ENCODE data around the gene AP3S2.

Gene AP3S2

GRCh38 chr15:89809787-89810148, 84.0 kb downstream of the AP3S2 start:
- no peak overlapping the region for H3K4me2 ChIP-seq
- no peak overlapping the region for H3K4me3 ChIP-seq (IDR thresholded peaks at IDR 0.05; ENCODE audit: insufficient read depth, low read depth, low read length)
- no peaks in the 10 kb centered on the region for H4K20me1 ChIP-seq (ENCODE audit: insufficient read depth)
- H3K27ac ChIP-seq, result no peak overlapping the region
- no peaks in the 10 kb centered on the region for H3K4me1 ChIP-seq (ENCODE audit: low read depth, poor library complexity, severe bottlenecking)
- no peaks in the 10 kb centered on the region for H3K79me2 ChIP-seq (ENCODE audit: insufficient read depth, low read depth)
- no peak for TF ChIP-seq CTCF (conservative IDR thresholded peaks at IDR 0.05; ENCODE audit: low read depth, low read length)
- H3K36me3 ChIP-seq (ENCODE audit: insufficient read depth), result no peaks in the 10 kb centered on the region
- H2AFZ ChIP-seq (ENCODE audit: low read depth), result no peak overlapping the region
- H3K9ac ChIP-seq, result no peak overlapping the region
- no peaks in the 10 kb centered on the region for H3K27me3 ChIP-seq (ENCODE audit: insufficient read depth, low read depth)

- Histone ChIP-seq H4K20me1 (ENCODE audit: insufficient read depth) (no peaks in the 10 kb centered on the region), H2AFZ (ENCODE audit: low read depth) (no peak overlapping the region), H3K4me1 (ENCODE audit: low read depth, poor library complexity, severe bottlenecking) (no peaks in the 10 kb centered on the region), H3K9ac (no peak overlapping the region), H3K36me3 (ENCODE audit: insufficient read depth) (no peaks in the 10 kb centered on the region), H3K4me3 (IDR thresholded peaks at IDR 0.05; ENCODE audit: insufficient read depth, low read depth, low read length) (no peak overlapping the region), H3K27me3 (ENCODE audit: insufficient read depth, low read depth) (no peaks in the 10 kb centered on the region), H3K4me2 (no peak overlapping the region), H3K79me2 (ENCODE audit: insufficient read depth, low read depth) (no peaks in the 10 kb centered on the region), H3K27ac (no peak overlapping the region)
- TF ChIP-seq CTCF (conservative IDR thresholded peaks at IDR 0.05; ENCODE audit: low read depth, low read length), result no peak
Observed at GRCh38 chr15:89809093-89809786, 84.6 kb downstream of the AP3S2 start.

GRCh38 chr15:89808160-89808870, 85.5 kb downstream of the AP3S2 start:
- no peaks in the 10 kb centered on the region for H3K36me3 ChIP-seq (ENCODE audit: insufficient read depth)
- no peak overlapping the region for H3K9ac ChIP-seq
- H3K4me2 ChIP-seq, result no peak overlapping the region
- no peaks in the 10 kb centered on the region for H3K27me3 ChIP-seq (ENCODE audit: insufficient read depth, low read depth)
- no peaks in the 10 kb centered on the region for H3K4me1 ChIP-seq (ENCODE audit: low read depth, poor library complexity, severe bottlenecking)
- no peak overlapping the region for H3K27ac ChIP-seq
- no peaks in the 10 kb centered on the region for H3K79me2 ChIP-seq (ENCODE audit: insufficient read depth, low read depth)
- no peak overlapping the region for H2AFZ ChIP-seq (ENCODE audit: low read depth)
- TF ChIP-seq CTCF (conservative IDR thresholded peaks at IDR 0.05; ENCODE audit: low read depth, low read length), result no peak
- no peak overlapping the region for H3K4me3 ChIP-seq (IDR thresholded peaks at IDR 0.05; ENCODE audit: insufficient read depth, low read depth, low read length)
- H4K20me1 ChIP-seq (ENCODE audit: insufficient read depth), result no peaks in the 10 kb centered on the region

GRCh38 chr15:89807689-89808088, 86.1 kb downstream of the AP3S2 start:
- no peak overlapping the region for H3K9ac ChIP-seq
- no peaks in the 10 kb centered on the region for H3K36me3 ChIP-seq (ENCODE audit: insufficient read depth)
- no peaks in the 10 kb centered on the region for H3K4me1 ChIP-seq (ENCODE audit: low read depth, poor library complexity, severe bottlenecking)
- no peaks in the 10 kb centered on the region for H4K20me1 ChIP-seq (ENCODE audit: insufficient read depth)
- H3K27ac ChIP-seq, result no peak overlapping the region
- H3K4me2 ChIP-seq, result no peak overlapping the region
- no peaks in the 10 kb centered on the region for H3K79me2 ChIP-seq (ENCODE audit: insufficient read depth, low read depth)
- H2AFZ ChIP-seq (ENCODE audit: low read depth), result no peak overlapping the region
- TF ChIP-seq CTCF (conservative IDR thresholded peaks at IDR 0.05; ENCODE audit: low read depth, low read length), result no peak
- H3K4me3 ChIP-seq (IDR thresholded peaks at IDR 0.05; ENCODE audit: insufficient read depth, low read depth, low read length), result no peak overlapping the region
- H3K27me3 ChIP-seq (ENCODE audit: insufficient read depth, low read depth), result no peaks in the 10 kb centered on the region
